ENCODE measurements around the gene ADGRL3.

- TF ChIP-seq CTCF (IDR thresholded peaks at IDR 0.05; ENCODE audit: low read depth, low read length, missing input control) (no peak), JUND (IDR thresholded peaks at IDR 0.05) (no peak), GABPA (IDR thresholded peaks at IDR 0.05 in 1 of 2, conservative IDR thresholded peaks at IDR 0.05 in 1 of 2) (no peak)
These were observed 803.6 kb downstream of the ADGRL3 start for GRCh38 chr4:62003695-62004094.

Measured in liver (tissue), 3 donors.